PFSK-1 (cell line): ENCODE data around the gene LDLRAD4.

ENCODE experiments used
- FOXP2 ChIP-seq: optimal IDR thresholded peaks from 2 replicates; pipeline ENCODE3; 2011; ENCODE audit warnings: borderline replicate concordance, control low read depth, inconsistent platforms; ENCODE audit not compliant: insufficient read depth; ENCODE audit errors: extremely low read length, extremely low read depth
- POLR2AphosphoS5 ChIP-seq: IDR thresholded peaks from 2 replicates; pipeline ENCODE4 v1.6.1; 2012; ENCODE audit warnings: low read depth, mild to moderate bottlenecking, control low read depth, low read length, moderate library complexity
- REST ChIP-seq, 2 experiments: IDR thresholded peaks; 2 replicates each; pipeline versions ENCODE4 v1.6.1 to v1.8.0; 2011 to 2012; ENCODE audit warnings: low read depth in 2 of 2, low read length in 2 of 2, control low read depth in 1 of 2, inconsistent platforms in 1 of 2, mild to moderate bottlenecking in 1 of 2, moderate library complexity in 1 of 2; ENCODE audit not compliant: insufficient read depth in 1 of 2
- SIN3A ChIP-seq: IDR thresholded peaks from 2 replicates; pipeline ENCODE4 v1.6.1; 2012; ENCODE audit warnings: mild to moderate bottlenecking, low read length, moderate library complexity, borderline replicate concordance; ENCODE audit not compliant: insufficient read depth
- TAF1 ChIP-seq: IDR thresholded peaks from 2 replicates; pipeline ENCODE4 v1.6.1; 2012; ENCODE audit warnings: low read length, control low read depth, borderline replicate concordance; ENCODE audit not compliant: insufficient read depth

The LDLRAD4 gene

GRCh38 chr18:13505780-13506345 is 287.3 kb downstream of the LDLRAD4 start:
- no peak for TF ChIP-seq TAF1
- TF ChIP-seq FOXP2, result no peak
- TF ChIP-seq POLR2AphosphoS5, result no peak
- no peak for TF ChIP-seq REST (IDR thresholded peaks at IDR 0.05; ENCODE audit: insufficient read depth in 1 of 2, low read depth in 2 of 2, low read length in 2 of 2)
- no peak for TF ChIP-seq SIN3A

GRCh38 chr18:13510594-13510993 is 292.0 kb downstream of the LDLRAD4 start:
- TF ChIP-seq SIN3A (no peak), POLR2AphosphoS5 (no peak), REST (IDR thresholded peaks at IDR 0.05; ENCODE audit: insufficient read depth in 1 of 2, low read depth in 2 of 2, low read length in 2 of 2) (no peak), FOXP2 (no peak), TAF1 (no peak)

GRCh38 chr18:13511961-13512577 is 293.5 kb downstream of the LDLRAD4 start:
- TF ChIP-seq REST (IDR thresholded peaks at IDR 0.05; ENCODE audit: insufficient read depth in 1 of 2, low read depth in 2 of 2, low read length in 2 of 2), result no peak
- no peak for TF ChIP-seq FOXP2

GRCh38 chr18:13513021-13513420 is 294.5 kb downstream of the LDLRAD4 start:
- no peak for TF ChIP-seq FOXP2
- no peak for TF ChIP-seq POLR2AphosphoS5
- no peak for TF ChIP-seq REST (IDR thresholded peaks at IDR 0.05; ENCODE audit: insufficient read depth in 1 of 2, low read depth in 2 of 2, low read length in 2 of 2)
- no peak for TF ChIP-seq SIN3A
- TF ChIP-seq TAF1, result no peak

- no peak for TF ChIP-seq POLR2AphosphoS5
- TF ChIP-seq REST (IDR thresholded peaks at IDR 0.05; ENCODE audit: insufficient read depth in 1 of 2, low read depth in 2 of 2, low read length in 2 of 2), result no peak
- TF ChIP-seq FOXP2, result no peak
- TF ChIP-seq SIN3A, result no peak
Measured at GRCh38 chr18:13513481-13513880, 294.9 kb downstream of the LDLRAD4 start.
